ENCODE data around the gene NMNAT2. TPM values are rescaled to one million over a fixed set of nuclear protein-coding genes. Genes with fewer than 3 reads are reported as not detected.

The NMNAT2 gene
- total and polyA plus RNA-seq, 9 donors = 0.49 to 2.5 (median 0.98) TPM

- Histone ChIP-seq H3K9me3 (replicated peaks; ENCODE audit: control insufficient read depth, low read depth, low read length) (no peaks in the 10 kb centered on the region), H3K4me3 (ENCODE audit: low read length) (no peak overlapping the region), H3K4me1 (ENCODE audit: control insufficient read depth, insufficient read depth, low read length) (no peaks in the 10 kb centered on the region), H3K36me3 (ENCODE audit: control insufficient read depth, insufficient read depth, low read length) (no peaks in the 10 kb centered on the region), H3K27me3 (ENCODE audit: control insufficient read depth, insufficient read depth, low read length) (peaks cover 18% of the 10 kb centered on the region), H3K27ac (ENCODE audit: low read length) (no peak overlapping the region)
- WGBS (ENCODE audit: insufficient coverage) = no CpG with 5 or more reads among the region's 1 CpG
- DNase-seq = no peak
Measured at GRCh38 chr1:183423541-183423940, 5.4 kb upstream of the NMNAT2 start.

GRCh38 chr1:183419399-183419798, 1.2 kb upstream of the NMNAT2 start:
- DNase-seq = no peak
- peaks cover 43% of the 10 kb centered on the region for H3K27me3 ChIP-seq (ENCODE audit: control insufficient read depth, insufficient read depth, low read length)

GRCh38 chr1:183418696-183419095, 516 bp upstream of the NMNAT2 start:
- H3K4me1 ChIP-seq (ENCODE audit: control insufficient read depth, insufficient read depth, low read length) = peaks cover 16% of the 10 kb centered on the region
- WGBS (ENCODE audit: insufficient coverage) = 82% methylated on average over 5 of the region's 6 CpGs
- no peaks in the 10 kb centered on the region for H3K9me3 ChIP-seq (replicated peaks; ENCODE audit: control insufficient read depth, low read depth, low read length)
- H3K36me3 ChIP-seq (ENCODE audit: control insufficient read depth, insufficient read depth, low read length) = no peaks in the 10 kb centered on the region
- H3K4me3 ChIP-seq (ENCODE audit: low read length) = no peak overlapping the region
- no peak overlapping the region for H3K27ac ChIP-seq (ENCODE audit: low read length)
- H3K27me3 ChIP-seq (ENCODE audit: control insufficient read depth, insufficient read depth, low read length) = peaks cover 43% of the 10 kb centered on the region
- no peak for DNase-seq

More at GRCh38 chr1:183419399-183419798, 1.2 kb upstream of the NMNAT2 start:
- H3K27ac ChIP-seq (ENCODE audit: low read length) = no peak overlapping the region
- H3K4me1 ChIP-seq (ENCODE audit: control insufficient read depth, insufficient read depth, low read length) = peaks cover 16% of the 10 kb centered on the region
- H3K4me3 ChIP-seq (ENCODE audit: low read length) = no peak overlapping the region
- no peaks in the 10 kb centered on the region for H3K9me3 ChIP-seq (replicated peaks; ENCODE audit: control insufficient read depth, low read depth, low read length)
- no peaks in the 10 kb centered on the region for H3K36me3 ChIP-seq (ENCODE audit: control insufficient read depth, insufficient read depth, low read length)
- WGBS (ENCODE audit: insufficient coverage) = 60% methylated on average over 2 of the region's 3 CpGs

DNA sequence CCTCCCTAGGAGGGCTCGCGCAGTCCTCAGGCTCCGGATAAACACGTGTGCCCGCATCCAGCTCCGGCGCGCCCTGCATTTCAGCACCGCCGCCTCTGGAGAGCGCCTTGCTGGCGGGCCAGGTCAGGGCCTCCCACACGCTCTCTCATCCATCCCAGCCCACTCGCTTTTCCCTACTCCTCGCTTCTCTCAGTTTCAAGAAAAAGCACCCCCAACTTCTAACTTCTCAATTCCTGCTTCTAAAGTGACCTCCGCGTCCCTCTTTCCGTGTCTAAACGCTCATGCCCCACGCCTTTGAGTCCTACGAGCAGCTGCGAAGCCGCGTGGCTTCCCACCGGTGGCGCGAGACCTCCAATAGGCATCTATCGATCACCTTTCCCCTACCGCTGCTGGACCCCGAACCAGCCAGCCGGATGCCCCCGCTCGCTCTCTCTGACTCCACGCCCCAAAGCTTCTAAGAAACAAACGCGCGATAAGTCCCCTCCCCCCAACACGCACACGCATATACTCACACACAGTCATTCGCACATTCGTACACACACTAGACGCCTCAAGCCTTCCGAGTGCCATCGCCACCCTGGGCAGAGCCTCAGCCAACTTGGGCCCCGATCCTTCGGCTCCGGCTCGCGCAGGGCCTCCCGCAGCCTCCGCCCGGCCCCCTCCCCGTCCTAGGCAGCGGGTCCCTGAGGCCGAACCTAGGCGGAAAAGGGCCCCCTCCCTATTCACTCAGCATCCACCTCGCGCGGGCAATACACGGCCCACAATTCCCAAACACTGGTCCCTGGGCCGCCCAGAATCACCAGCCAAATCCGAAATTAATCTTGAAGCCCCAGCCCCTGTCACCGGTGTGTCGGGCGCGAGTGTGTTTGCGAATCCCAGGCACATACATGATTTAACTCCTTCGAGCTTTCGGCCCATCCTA, 1.1 kb downstream of the NMNAT2 start:
- Histone ChIP-seq H3K9me3 (replicated peaks; ENCODE audit: control insufficient read depth, low read depth, low read length) (no peaks in the 10 kb centered on the region), H3K36me3 (ENCODE audit: control insufficient read depth, insufficient read depth, low read length) (no peaks in the 10 kb centered on the region), H3K4me3 (ENCODE audit: low read length) (peak overlapping the region; percentile 28), H3K27ac (ENCODE audit: low read length) (no peak overlapping the region), H3K4me1 (ENCODE audit: control insufficient read depth, insufficient read depth, low read length) (peaks cover 16% of the 10 kb centered on the region), H3K27me3 (ENCODE audit: control insufficient read depth, insufficient read depth, low read length) (peaks cover 42% of the 10 kb centered on the region)
- WGBS (ENCODE audit: insufficient coverage) = under 1% methylated on average over 66 of the region's 69 CpGs
- peak; percentile 83 for DNase-seq

DNA sequence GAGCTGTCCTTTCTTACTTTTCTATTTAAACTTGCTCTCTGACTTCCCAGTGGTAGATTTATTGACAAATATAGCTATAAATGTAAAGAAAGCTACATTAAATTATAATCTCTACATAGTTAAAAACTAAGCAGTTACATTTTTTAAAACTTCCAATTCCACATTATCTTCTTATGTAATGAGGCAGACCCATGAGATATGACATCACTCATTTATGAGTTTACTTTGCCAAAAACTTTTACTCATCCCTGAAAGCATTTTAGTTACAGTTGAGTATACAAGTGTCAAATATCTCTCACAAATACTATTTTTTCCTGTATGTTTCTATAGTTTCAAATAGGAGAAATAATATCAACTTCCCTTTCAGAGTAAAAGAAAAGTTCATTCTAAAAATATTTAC, 3.8 kb downstream of the NMNAT2 start:
- Histone ChIP-seq H3K4me1 (ENCODE audit: control insufficient read depth, insufficient read depth, low read length) (peaks cover 16% of the 10 kb centered on the region), H3K4me3 (ENCODE audit: low read length) (no peak overlapping the region), H3K27ac (ENCODE audit: low read length) (no peak overlapping the region), H3K27me3 (ENCODE audit: control insufficient read depth, insufficient read depth, low read length) (peaks cover 33% of the 10 kb centered on the region), H3K36me3 (ENCODE audit: control insufficient read depth, insufficient read depth, low read length) (no peaks in the 10 kb centered on the region), H3K9me3 (replicated peaks; ENCODE audit: control insufficient read depth, low read depth, low read length) (no peaks in the 10 kb centered on the region)
- peak; percentile 71 for DNase-seq

- no peak overlapping the region for H3K27ac ChIP-seq (ENCODE audit: low read length)
- no peak for DNase-seq
- H3K36me3 ChIP-seq (ENCODE audit: control insufficient read depth, insufficient read depth, low read length) = no peaks in the 10 kb centered on the region
- H3K4me3 ChIP-seq (ENCODE audit: low read length) = no peak overlapping the region
- no peaks in the 10 kb centered on the region for H3K4me1 ChIP-seq (ENCODE audit: control insufficient read depth, insufficient read depth, low read length)
- H3K9me3 ChIP-seq (replicated peaks; ENCODE audit: control insufficient read depth, low read depth, low read length) = no peaks in the 10 kb centered on the region
- WGBS (ENCODE audit: insufficient coverage) = no CpG with 5 or more reads among the region's 2 CpGs
- H3K27me3 ChIP-seq (ENCODE audit: control insufficient read depth, insufficient read depth, low read length) = peaks cover 3% of the 10 kb centered on the region
Measured at GRCh38 chr1:183411091-183411490, 7.1 kb downstream of the NMNAT2 start.

DNA sequence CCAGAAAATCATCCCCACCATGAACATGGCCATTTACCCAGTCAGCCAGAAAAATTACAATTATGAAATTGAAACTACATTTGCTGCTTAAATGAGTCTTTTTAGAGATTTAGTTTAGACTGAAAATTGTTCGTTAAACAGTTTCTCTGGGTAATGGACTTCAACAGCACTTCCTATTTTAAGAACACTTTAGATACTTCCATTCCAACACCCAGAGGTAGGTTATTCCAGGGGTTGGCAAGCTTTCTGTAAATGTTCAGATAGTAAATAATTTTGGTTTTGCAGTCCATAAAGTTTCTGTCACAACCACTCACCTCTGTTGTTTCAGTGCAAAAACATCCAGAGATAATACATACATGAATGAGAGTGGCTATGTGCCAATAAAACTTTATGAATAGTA, 10.2 kb downstream of the NMNAT2 start:
- Histone ChIP-seq H3K4me1 (ENCODE audit: control insufficient read depth, insufficient read depth, low read length) (no peaks in the 10 kb centered on the region), H3K27me3 (ENCODE audit: control insufficient read depth, insufficient read depth, low read length) (no peaks in the 10 kb centered on the region), H3K4me3 (ENCODE audit: low read length) (no peak overlapping the region), H3K9me3 (replicated peaks; ENCODE audit: control insufficient read depth, low read depth, low read length) (no peaks in the 10 kb centered on the region), H3K27ac (ENCODE audit: low read length) (no peak overlapping the region), H3K36me3 (ENCODE audit: control insufficient read depth, insufficient read depth, low read length) (no peaks in the 10 kb centered on the region)
- WGBS (ENCODE audit: insufficient coverage) = no CpG with 5 or more reads among the region's 1 CpG
- DNase-seq = no peak

- DNase-seq = no peak
- Histone ChIP-seq H3K27me3 (ENCODE audit: control insufficient read depth, insufficient read depth, low read length) (no peaks in the 10 kb centered on the region), H3K36me3 (ENCODE audit: control insufficient read depth, insufficient read depth, low read length) (no peaks in the 10 kb centered on the region), H3K4me1 (ENCODE audit: control insufficient read depth, insufficient read depth, low read length) (no peaks in the 10 kb centered on the region), H3K4me3 (ENCODE audit: low read length) (no peak overlapping the region), H3K9me3 (replicated peaks; ENCODE audit: control insufficient read depth, low read depth, low read length) (no peaks in the 10 kb centered on the region), H3K27ac (ENCODE audit: low read length) (no peak overlapping the region)
- no CpG with 5 or more reads among the region's 2 CpGs for WGBS (ENCODE audit: insufficient coverage)
Measured at GRCh38 chr1:183407474-183407873, 10.7 kb downstream of the NMNAT2 start.

DNA sequence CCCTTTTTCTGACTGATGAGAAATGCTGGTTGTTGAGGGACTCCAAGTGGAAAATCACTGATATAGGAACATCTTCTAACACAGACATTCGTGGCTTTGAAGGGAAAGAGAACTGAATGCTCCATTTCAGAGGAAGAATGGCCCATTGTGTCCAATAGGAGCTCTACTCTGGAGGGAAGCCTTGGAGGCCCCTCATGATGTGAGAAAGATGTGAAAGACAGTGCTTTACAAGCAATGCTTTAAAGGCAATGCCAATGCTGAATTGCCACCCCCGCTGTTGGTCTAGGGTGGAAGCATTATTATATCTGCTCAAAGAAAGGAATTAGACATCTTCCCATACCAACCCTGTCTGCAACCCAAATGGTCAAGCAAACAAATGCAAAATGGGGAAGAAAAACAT, 13.7 kb downstream of the NMNAT2 start:
- no peak overlapping the region for H3K27ac ChIP-seq (ENCODE audit: low read length)
- H3K9me3 ChIP-seq (replicated peaks; ENCODE audit: control insufficient read depth, low read depth, low read length) = no peaks in the 10 kb centered on the region
- H3K36me3 ChIP-seq (ENCODE audit: control insufficient read depth, insufficient read depth, low read length) = no peaks in the 10 kb centered on the region
- H3K4me1 ChIP-seq (ENCODE audit: control insufficient read depth, insufficient read depth, low read length) = no peaks in the 10 kb centered on the region
- DNase-seq = no peak
- H3K4me3 ChIP-seq (ENCODE audit: low read length) = no peak overlapping the region
- no peaks in the 10 kb centered on the region for H3K27me3 ChIP-seq (ENCODE audit: control insufficient read depth, insufficient read depth, low read length)
- no CpG with 5 or more reads among the region's 2 CpGs for WGBS (ENCODE audit: insufficient coverage)

DNA sequence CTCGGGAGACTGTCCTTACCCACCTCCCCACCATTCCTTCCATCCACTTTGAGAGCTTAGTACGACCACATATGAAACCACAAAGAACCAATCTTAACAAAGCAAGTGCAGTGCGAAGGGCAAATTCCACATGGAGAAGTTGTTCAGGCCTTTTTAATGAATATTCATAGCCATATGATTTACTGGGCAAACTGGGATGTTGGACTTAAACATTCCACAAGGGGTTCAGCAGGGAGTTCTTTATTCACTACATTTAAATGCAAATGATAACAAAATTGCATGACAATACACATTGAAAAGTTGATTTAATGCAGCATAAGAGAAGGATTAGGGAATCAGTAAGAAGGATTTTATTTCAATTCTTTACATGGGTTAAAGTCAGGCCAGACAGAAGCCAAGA, 14.7 kb downstream of the NMNAT2 start:
- 17% methylated on average over 1 of the region's 3 CpGs for WGBS (ENCODE audit: insufficient coverage)
- Histone ChIP-seq H3K36me3 (ENCODE audit: control insufficient read depth, insufficient read depth, low read length) (no peaks in the 10 kb centered on the region), H3K27ac (ENCODE audit: low read length) (no peak overlapping the region), H3K27me3 (ENCODE audit: control insufficient read depth, insufficient read depth, low read length) (no peaks in the 10 kb centered on the region), H3K9me3 (replicated peaks; ENCODE audit: control insufficient read depth, low read depth, low read length) (no peaks in the 10 kb centered on the region), H3K4me1 (ENCODE audit: control insufficient read depth, insufficient read depth, low read length) (no peaks in the 10 kb centered on the region), H3K4me3 (ENCODE audit: low read length) (no peak overlapping the region)
- DNase-seq = no peak
